HG03196 (cell line): ENCODE data around the gene CIAO3.

Experiments
- ATAC-seq: cut with Tn5 transposase; IDR thresholded peaks from one replicate; pipeline ENCODE4 v1.9.1; 2021; ENCODE audit not compliant: unreplicated experiment

Gene CIAO3

DNA sequence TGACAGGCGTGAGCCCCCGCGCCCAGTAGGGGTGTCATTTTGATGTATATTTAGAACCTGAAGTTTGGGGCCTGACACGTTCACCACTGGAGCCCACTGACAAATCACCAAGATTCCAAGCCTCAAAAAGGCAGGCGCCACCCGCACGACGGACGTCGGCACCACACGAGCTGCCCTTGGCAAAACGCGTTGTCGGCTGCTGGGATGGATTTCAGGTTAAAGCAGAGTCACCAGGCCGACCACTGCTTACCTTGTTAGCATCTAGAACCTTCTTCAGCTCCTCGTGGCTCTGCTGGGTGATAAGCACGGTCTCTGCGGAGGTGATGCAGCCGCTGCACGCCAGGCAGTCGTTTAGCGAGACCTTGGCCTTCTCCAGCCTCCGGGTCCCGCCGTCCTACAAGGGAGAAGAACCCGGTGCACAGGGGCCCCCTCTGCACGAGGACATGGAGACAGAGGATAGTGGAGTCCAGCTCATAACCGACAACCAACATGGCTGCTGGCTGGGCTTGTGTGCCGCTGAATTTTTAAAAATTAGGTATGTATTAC, 3.8 kb downstream of the CIAO3 start:
- ATAC-seq: no peak

DNA sequence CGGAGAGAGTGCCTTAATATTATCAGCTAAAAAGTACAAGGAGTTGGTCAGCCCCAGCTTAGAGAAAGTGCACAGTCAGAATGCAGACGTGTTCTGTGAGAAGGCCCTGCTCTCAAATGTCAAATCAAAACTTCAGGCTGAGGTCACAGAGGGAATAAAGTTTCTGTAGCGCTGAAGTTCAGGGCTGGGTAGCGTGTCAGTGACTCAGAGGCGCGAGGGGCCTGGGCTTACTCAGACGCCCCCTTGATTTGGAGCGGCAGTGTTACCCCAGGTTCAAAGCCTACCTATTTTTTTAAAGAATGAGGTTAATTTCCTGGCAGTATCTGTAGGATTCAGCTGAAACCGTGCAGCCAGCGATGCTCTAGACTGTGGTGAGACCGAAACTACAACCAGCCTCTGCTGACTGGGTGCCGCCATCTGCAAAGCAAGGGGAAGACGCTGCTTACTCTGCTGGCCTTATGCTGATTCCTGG, 4.8 kb downstream of the CIAO3 start:
- no peak for ATAC-seq

DNA sequence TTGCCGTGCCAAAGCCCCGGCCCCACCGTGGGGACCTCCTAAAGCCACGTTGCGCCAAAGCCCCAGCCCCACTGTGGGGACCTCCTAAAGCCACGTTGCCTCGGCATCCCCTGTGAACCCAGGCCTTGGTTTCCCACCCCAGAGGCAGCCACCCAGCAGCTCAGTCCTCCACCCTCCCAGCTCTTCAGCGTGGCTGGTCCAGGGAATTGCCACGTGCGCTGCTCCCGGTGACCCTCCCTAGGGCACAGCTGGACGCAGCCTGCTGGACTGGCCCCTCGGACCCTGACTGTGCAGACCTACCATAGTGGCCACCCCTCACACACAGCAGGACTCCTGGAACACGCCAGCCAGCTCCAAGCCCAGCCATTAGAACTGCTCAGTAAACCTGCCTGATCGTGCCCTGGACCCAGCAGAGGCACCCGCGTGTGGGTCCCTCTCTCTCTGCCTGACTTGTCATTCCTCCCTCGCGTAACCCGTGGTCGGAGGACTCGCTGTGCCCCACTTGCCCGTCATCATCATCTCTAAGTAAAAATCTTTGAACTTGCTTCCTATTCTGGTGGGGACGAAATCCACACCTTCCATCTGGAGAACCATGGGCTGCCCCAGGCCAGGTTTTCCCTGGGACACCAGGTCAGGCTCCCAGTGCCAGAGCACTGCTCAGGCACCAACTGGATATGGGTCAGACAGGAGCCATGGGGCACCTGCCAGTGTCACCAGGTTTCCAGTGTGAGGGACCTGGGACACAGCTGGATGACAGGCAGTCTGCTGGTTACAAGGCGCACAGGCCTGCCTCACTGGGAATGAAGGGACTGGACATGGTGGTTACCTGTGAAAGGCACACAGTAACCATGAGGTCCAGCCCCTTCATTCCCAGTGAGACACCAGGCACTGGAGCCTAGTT, 5.6 kb downstream of the CIAO3 start:
- ATAC-seq: no peak

DNA sequence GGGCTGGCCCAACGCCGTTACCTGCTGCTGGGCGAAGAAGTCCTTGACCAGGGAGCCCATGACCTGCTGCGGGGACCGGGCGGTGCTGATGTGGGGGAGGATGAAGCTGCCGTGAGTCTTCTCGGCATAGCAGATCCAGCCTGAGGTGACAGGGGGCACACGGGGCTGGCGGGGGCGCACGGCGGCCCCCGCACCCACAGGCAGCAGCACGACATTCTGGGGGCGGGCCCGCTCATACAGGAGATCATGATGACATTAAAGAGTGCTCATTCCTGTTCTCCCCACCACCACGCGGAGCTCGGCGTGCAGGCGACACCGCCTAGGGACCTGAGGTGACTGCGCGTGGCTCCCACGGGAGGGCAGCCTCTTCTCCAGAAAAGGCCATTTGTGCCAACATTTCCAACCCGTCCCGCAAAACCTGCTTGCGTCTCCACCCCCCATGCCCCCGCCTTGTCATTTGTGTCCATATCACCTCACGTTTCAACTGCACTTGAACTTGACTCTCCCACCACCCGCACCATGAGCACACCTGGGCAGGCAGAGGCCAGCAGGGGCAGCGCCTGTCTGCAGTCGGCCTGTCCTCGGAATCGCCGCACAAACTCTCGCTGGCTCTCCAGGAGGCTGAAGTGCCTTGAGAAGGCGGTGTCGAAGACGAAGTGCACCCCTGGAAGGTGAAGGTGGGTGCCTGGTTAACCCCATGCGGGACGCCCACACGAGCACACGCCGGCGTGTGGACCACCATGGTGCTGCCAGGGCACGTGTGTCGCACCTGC, 6.4 kb downstream of the CIAO3 start:
- no peak for ATAC-seq

DNA sequence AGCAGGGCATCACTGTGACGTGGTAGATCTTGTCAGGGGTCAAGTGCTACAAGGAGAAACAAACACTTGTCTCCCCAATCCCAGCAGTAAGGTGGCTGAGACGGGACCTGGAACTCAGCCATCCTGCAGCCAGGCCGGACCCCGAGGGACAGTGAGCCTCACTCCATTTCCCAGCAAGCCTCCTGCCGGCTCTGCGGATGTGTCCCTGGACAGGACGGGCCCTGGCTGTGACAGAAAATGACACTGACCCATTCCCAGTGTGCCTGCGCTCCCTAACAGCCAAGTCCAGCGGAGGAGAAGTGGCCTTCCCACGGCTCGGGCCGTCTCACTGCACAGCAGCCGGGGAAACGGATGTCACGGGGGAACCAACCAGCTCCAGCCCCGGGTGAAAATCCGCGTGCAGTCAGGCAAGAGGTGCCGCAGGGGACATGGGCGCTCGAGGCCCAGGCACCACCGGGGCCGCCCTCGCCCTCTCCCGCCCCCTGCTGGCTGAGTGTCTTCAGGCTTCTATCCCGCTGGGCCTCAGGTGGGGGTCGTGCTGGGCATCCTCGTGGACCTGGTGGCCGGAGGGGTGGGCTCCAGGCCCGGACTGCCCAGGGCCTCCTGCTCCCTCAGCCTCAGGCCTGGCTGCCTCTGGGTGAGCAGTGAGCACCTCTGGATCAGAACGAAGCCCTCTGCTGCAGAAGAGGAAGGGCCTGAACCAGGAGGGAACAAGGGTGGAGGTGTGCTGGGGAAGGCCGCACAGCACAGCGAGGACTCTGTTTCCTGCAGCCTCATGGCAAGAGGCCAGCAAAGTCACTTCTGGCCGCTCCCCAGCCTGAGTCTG, 7.2 kb downstream of the CIAO3 start:
- ATAC-seq: no peak

DNA sequence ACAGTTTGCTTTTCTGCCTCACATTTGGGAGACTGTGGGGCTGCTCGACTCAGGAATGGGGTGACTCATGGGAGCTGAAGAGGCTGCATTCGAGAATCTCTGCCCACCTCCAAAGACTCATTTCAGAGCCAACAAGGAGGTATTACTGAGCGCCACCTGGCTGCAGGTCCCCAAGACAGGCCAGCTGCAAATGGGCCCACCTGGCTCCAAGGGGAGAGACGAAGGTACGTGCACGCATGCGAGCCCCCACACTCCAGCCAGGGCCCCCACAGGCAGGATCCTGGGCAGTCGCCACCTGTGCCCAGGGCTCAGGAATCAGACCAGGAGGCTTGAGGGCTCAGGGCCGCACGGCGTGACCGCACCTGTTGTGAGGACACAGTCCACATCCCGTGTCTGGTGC, 7.9 kb downstream of the CIAO3 start:
- no peak for ATAC-seq

DNA sequence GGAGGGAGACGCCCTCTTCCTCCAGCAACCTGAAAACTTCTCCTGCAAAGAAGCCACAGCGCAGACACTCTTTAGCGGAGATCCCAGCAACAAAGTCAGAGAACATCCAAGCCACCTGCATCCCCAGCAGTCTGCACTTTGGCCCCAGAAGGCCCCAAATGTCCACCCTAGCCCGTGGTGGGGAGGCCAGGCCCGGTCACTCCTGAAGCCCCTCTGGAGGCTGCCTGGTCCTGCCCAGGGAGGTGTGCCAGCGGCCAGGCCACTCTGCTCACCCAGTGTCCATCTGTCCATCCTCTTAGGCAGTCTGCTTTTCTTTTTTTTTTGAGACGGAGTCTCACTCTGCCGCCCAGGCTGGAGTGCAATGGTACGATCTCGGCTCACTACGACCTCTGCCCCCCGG, 8.5 kb downstream of the CIAO3 start:
- ATAC-seq: no peak

DNA sequence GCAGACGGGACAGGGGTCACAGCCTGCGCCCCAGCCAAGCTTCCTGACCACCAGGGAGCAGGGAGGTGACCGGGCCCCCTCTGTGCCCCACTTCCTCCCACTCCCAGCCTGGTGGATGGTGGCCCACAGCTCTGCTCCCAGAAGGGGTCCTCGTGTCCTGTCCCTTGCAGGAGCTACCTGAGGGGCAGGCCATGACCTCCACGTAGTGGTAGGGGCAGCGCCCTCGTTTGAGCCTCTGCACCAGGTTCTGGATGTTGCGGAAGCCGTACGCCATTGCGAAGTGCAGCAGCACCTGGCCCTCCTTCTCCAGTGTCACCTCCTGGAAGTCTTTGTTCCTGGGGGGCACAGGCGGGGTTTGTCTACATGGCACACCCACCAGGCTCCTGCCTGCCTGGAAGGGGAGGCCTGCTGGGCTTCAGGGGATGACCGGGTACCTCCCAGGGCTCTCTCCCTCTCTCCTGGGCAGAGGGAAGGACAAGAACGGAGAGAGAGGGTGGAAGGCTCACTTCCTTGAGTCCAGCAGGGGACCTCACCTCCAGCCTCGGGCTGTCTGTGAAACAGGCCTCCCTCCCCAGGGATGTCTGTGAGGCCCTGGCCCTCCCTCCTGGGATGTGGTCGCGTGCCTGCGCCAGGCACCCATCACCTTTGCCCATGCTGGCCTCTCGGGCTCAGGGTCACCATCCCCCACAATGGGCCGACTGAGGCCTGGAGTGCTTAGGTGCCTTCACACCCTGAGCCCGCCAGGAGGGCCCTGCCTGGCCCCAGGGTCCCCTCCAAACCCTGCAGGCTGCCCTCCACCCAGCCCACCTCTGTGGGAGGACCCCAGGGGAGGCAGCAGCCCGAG, 9.9 kb downstream of the CIAO3 start:
- no peak for ATAC-seq

DNA sequence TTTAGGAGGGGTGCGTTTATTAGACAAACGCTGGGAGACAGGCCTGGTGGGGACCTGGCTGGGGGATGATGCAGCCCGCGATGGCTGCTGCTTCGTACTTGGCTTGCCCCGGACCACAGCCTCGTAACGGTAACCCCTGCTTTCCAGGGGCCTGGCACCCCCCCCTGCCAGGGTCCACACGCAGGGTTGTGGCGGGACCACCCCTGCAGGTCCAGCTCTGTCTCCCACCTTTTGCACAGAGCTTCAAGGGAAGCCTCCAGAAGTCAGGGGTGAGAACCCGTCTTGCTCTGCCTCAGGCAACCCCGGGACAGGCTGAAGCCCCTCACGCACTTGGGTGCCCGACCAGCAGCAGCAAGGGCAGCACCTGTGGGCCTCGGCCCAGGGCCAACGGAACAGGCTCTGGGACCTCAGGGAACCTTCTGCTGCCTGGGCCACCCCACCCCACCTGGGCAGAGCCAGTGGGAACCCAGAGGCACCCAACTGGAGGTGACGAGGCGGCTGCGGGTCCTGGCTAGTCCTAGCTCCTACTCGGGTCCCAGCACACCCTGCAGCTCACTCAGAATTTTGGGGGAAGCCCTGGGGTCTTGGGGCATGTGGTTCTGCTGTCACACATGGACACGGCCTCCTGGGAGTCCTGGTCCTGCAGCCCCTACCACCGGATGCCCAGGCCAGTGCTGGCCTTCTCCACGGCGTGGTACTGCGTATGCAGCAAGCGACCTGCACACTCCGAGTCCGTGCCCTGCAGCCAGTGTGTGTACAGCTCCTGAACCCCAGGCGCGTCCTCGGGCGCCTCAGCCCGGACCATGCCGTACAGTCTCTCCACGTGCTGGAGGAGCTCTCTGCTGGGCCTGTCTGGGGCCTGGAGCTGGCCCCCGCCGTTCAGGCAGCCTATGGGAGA, 10.8 kb downstream of the CIAO3 start:
- no peak for ATAC-seq

DNA sequence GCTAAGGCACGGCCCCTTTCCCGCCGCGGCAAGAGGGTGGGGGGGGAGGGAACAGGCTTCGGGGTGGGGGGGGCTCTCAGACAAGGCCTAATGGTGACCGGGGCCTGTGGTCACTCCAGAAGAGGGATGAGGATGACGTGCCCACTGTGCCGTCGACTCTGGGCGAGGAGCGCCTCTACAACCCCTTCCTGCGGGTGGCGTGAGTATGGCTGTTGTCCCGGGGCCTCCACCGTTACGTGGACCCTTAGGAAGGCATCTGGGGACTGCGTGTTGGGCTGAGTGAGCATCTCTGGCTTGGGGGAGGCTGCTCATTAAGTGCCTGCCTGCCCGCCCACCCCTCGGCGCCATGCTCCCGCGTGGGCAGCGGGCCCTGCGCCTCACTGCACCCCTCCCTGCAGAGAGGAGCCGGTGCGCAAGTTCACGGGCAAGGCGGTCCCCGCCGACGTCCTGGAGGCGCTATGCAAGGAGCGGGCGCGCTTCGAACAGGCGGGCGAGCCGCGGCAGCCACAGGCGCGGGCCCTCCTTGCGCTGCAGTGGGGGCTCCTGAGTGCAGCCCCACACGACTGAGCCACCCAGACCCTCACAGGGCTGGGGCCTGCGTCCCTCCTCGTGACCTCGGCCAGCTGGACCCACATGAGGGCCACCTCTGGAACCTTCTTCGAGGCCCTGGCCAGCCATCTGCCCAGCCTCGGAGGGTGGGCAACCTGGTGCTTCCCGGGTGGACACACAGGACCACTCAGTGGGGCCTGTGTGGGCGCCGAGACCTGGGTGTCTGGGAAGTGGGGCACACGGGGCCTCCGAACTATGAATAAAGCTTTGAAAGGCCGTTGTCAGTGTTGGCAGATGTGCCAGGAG, 11.7 kb downstream of the CIAO3 start:
- ATAC-seq: no peak

DNA sequence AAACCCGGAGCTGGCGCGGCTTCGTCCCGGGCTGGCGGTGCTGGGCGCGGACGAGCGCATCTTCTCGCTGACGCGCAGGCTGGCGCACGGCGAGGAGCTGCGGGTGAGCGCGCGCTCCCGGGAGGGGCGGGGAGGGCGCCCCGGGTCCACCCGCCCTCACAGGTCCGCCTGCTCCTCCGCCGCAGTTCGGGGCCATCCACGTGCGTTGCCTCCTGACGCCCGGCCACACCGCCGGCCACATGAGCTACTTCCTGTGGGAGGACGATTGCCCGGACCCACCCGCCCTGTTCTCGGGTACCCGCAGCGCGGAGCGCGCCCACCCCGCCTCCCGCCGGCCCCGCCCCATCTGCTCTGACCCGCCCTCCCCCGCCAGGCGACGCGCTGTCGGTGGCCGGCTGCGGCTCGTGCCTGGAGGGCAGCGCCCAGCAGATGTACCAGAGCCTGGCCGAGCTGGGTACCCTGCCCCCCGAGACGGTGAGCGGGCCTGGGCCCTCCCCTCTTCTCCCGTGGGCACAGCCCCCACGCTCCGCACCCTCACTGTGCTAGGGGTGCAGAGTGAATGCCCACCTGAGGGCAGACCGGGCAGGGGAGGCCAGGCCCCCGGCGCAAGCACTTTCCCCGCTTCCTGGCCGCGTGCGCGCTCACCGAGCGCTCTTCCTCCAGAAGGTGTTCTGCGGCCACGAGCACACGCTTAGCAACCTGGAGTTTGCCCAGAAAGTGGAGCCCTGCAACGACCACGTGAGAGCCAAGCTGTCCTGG, 12.5 kb downstream of the CIAO3 start:
- ATAC-seq: no peak

DNA sequence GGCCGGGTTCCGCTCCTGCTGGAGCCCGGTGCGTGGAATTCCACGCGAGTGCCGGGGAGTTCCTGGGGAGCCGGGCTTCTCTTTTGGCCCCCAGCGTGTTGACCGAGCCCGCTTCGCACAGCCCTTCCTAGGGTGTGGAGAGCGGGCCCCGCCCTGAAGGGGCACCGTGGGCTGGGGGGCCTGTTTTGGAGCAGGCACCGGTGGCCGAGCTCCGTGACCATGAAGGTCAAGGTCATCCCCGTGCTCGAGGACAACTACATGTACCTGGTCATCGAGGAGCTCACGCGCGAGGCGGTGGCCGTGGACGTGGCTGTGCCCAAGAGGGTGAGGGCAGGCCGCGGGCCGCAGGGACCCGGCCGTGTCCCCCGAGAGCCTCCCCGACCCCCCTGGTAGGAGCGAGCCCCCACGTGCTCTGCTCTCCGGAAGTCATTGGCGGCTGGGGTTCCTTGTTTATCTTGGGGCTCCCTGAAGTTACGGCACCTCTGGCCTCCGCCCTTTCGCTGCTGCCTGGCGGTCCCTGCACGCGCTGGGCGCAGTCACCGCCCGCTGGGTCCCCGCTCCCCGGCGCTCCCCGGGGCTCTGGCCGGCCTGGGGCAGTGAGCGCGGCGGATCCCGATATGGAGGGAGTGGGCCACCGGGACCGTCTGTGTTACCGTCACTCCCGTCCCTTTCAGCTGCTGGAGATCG, 13.4 kb downstream of the CIAO3 start:
- ATAC-seq: no peak

DNA sequence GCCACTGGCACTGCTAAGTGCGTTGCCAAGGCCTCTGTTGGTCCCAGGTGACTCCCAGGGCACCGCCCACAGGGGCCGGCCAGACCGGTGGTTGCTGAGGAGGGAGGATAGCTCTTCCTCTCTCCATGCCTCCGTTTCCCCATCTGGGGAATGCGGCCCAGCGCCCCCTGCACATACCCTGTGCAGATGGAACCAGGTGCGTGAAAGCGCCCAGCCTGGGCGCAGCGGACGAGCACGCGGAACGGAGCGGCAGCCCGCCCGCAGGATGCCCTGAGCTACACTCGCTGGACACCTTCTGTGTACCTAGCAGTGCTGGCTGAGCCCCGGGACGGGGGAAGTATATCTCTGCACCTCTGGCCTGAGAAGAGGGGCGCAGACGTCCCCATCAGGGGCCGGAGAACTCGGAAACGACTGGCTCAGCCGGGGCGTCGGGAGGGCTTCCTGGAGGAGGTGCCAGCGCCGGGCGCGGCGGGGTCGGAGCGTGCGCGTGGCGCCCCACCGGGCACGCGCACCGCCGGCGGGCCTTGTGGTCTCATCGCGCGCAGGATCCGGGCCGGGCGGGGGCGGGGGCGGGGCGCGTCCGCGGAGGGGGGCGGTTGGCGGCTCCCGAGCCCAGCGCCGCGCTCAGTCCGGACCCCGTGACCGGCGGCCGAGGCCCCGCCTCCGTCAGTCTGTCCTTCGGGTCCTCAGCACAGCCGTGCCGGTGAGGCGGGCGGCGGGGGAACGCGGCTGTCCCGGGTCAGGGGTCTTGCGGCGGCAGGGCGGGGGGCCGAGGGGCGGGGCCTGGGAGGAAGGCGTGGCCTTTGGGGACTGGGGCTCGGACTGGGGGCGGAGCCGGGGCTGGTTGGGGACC, 14.1 kb downstream of the CIAO3 start, which contains the start of the genes CCDC78 and HAGHL:
Gene CCDC78, minus strand, starts transcription at position 6 of the 853 bp plus-strand sequence. CDS start 76 bp downstream, outside the sequence.
Gene HAGHL, plus strand, starts transcription at position 669 of the 853 bp plus-strand sequence. CDS start 404 bp downstream, outside the sequence.
- ATAC-seq: no peak

DNA sequence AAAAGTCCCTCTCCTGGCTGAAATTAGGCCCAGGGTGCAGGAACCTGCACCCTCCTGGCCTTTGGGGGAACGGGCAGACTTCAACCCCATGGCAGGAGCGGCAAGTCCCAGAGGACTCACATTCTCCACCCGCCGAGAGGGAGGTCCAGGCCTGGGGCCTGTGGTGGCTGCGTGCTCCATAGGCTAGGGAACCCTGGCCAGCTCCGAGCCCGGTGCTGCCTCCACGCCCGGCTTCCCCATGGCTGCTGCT, 14.7 kb downstream of the CIAO3 start:
- ATAC-seq: no peak

DNA sequence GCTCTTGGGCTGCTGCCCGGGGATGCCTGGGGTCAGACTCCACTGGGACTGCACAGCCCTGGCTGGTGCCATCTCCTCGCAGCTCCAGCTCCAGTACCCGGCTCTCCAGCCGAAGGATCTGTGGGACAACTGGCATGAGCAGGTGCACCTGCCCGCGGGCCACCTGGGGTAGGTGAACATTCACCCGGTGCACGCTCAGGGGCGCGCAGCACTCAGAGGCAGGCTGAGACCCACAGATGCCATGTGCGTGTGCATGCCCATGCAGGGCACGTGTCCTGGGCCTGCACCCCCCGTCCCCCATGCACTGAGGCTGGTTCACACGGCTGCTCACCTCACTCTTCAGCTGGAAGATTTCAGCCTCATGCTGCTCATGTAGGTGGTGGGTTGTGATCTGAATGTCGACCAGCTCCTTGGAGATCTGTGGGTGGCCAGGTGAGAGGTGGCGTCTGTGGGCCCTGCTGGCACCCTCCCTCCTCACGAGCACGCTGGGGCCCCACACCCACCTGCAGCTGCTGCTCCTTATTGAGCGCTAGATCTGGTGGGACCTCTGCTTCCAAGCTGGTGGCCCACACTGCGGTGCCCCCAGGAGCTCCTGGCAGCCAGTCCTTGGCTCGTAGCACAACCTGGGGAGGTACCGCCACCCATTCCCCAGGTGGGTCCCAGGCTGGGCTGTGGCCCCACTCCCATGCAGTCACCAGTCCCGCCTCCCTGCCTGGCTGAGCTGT, 15.2 kb downstream of the CIAO3 start:
- ATAC-seq: no peak
